H7 (cell line): ENCODE measurements around the gene ADSS1. TPM values are rescaled to one million over a fixed set of nuclear protein-coding genes. Genes with fewer than 3 reads are reported as not detected.

Source experiments
- DNase-seq: peaks from one replicate; pipeline ENCODE4 v3.0.0; 2012
- H3K27me3 ChIP-seq: 2 replicates; pipeline ENCODE4 v1.6.0; 2011; ENCODE audit warnings: mild to moderate bottlenecking, low read length; ENCODE audit not compliant: control insufficient read depth, insufficient read depth
- H3K36me3 ChIP-seq: replicated peaks from 2 replicates; pipeline ENCODE4 v1.5.1; 2011; ENCODE audit warnings: low read length; ENCODE audit not compliant: control insufficient read depth, insufficient read depth
- H3K4me3 ChIP-seq: 2 replicates; pipeline ENCODE4 v1.5.1; 2011; ENCODE audit warnings: low read depth, mild to moderate bottlenecking, control low read depth, low read length, moderate library complexity; ENCODE audit not compliant: insufficient read depth
- total RNA-seq: library from RNA; depleted of rRNA; stranded (reverse); fragments of >200 nt; shearing (Covaris generic); gene quantifications from 2 replicates; pipeline ENCODE4 v1.2.3, GENCODE V29; 2014

ADSS1 gene
- total RNA-seq, 1 experiment from 2014 or later = 10.3 TPM

DNA sequence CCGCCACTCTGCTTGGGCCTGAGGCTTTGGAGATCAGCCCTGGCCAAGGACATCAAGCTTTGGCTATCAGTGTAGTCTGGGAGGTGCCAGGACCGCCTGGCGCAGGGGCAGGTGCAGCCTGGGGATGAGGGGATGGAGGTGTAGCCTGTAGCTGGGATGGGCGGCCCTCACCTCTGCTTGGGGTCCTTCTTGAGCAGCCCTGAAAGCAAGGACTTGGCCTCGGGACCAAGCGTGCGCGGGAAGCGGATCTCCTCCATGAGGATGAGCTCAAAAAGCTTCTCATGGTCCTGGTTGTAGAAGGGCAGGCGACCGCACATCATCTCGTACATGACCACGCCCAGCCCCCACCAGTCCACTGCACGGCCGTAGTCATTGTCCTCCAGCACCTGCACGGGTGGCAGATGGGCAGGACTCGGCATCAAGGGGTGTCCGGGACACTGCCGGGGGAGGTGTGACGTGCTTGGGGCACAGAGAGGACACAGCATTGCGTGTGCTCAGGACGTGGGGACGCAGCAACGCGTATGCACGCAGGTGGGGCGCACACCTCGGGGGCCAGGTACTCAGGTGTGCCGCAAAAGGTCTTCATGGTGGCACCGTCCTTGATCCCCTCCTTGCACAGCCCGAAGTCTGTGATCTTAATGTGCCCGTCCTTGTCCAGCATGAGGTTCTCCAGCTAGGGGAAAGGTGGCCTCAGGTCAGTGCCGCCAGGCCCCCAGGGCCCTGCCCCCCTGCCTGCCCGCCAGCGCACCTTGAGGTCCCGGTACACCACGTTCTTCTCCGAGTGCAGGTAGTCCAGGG, 48.9 kb downstream of the ADSS1 start:
- DNase-seq = no peak
- peaks cover 16% of the 10 kb centered on the region for H3K36me3 ChIP-seq
- no peak overlapping the region for H3K4me3 ChIP-seq
- no peaks in the 10 kb centered on the region for H3K27me3 ChIP-seq

DNA sequence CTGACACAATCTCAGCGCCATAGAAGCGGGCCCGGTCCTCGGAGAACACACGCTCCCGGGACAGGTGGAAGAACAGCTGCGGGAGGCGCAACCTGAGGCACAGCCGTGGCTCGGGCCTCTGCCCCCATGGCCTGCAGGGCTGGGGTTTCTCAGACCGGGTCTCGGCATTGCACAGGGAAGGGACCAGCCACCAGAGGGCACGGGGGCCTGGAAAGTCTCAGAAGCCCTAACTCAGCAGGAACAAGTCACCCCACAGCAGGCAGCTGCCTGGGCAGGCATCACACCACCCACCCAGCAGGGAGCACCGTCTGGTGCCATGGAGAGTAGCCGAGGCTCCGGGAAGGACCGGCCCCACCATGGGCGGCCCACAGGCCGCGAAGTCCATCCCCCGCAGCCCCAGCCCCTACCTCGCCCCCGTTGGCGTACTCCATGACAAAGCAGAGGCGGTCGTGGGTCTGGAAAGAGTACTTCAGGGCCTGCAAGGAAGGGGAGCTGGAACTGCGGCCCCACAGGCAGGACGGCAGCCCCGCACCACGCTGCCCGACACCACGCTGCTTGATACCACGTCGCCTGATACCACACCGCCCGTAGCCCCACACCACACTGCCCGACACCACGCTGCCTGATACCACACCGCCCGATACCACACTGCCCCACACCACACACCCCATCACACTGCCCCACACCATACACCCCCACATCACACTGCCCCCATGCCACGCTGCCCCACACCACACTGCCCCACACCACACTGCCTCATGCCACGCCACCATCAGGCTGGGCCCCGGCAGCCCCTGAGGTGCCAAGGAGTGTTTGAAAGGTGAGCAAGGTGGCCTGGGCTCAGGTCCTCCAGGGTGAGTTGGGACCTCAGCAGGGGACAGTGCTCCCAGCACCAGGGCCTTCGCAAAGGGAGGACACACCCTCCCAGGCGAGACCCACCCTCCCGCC, 49.8 kb downstream of the ADSS1 start:
- Histone ChIP-seq H3K4me3 (no peak overlapping the region), H3K27me3 (no peaks in the 10 kb centered on the region), H3K36me3 (peaks cover 16% of the 10 kb centered on the region)
- peak; percentile 77 for DNase-seq

DNA sequence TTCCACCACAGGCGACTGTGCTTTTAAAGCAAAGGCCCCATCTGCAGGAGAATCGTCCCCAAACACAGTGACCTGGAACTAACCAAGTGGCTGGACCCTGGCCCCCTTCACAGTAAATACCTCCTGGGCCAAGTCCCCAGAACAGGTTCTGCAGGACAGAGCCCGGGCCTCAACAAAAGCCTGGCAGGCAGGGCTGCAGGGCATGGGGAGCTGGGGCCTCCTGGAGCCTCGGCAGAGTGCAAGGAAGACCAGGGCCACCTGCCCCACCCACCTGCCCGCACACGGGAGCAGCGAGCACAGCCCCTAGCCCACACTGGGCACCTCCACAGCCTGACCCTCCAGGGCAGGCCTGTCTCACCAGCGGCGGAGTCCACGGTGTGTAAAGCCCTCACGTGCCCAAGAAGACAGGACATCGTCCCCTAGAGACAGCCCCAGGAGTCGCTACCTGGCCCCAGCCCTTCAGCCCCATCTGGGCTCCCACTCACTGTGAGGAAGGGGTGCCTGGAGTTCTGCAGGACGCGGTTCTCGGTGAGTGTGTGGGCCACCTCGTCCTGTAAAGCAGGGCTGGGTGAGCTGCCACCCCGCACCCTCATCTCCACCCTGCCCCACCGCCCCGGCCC, 50.5 kb downstream of the ADSS1 start:
- H3K27me3 ChIP-seq = no peaks in the 10 kb centered on the region
- DNase-seq = no peak
- no peak overlapping the region for H3K4me3 ChIP-seq
- H3K36me3 ChIP-seq = peaks cover 16% of the 10 kb centered on the region

DNA sequence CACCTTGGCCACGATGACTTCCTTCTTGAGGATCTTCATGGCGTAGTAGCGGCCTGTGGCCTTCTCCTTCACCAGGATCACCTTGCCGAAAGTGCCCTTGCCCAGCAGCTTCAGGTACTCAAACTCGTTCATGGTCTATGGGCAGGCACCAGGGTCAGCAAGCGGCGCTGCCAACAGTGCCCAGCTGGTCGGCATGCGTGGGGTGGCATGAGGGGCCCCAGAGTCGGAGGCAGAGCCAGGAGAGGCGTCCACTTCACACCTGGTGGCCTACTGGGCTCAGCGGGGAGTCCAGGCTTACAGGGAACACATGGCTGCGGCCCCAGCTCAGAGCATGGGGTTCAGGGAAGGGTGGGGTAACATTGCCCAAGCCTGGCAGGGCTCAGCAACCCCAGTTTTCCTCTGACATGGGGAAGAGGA, 51.1 kb downstream of the ADSS1 start:
- peaks cover 16% of the 10 kb centered on the region for H3K36me3 ChIP-seq

DNA sequence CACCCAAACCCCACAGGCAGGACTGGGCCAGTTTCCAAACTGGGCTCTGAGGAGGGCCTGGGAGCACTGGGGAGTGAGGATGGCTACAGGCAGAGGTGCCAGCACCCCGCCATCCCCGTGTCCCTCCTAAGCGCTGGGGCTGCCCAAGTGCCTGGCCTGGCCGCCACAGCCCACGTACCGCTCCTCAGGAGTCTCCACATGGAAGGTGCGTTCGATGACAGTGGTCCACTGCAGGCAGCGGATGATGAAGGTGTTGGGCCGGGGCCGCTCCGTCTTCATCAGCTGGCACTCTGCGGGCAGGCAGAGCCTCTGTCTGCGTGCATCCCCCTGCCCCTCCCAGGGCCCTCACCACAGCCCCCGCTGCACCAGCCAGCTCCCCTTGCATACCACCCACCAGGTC, 52.5 kb downstream of the ADSS1 start:
- Histone ChIP-seq H3K27me3 (no peaks in the 10 kb centered on the region), H3K4me3 (no peak overlapping the region), H3K36me3 (peaks cover 13% of the 10 kb centered on the region)
- no peak for DNase-seq

More for the DNA sequence above, 51.1 kb downstream of the ADSS1 start:
- Histone ChIP-seq H3K27me3 (no peaks in the 10 kb centered on the region), H3K4me3 (no peak overlapping the region)
- DNase-seq = no peak

DNA sequence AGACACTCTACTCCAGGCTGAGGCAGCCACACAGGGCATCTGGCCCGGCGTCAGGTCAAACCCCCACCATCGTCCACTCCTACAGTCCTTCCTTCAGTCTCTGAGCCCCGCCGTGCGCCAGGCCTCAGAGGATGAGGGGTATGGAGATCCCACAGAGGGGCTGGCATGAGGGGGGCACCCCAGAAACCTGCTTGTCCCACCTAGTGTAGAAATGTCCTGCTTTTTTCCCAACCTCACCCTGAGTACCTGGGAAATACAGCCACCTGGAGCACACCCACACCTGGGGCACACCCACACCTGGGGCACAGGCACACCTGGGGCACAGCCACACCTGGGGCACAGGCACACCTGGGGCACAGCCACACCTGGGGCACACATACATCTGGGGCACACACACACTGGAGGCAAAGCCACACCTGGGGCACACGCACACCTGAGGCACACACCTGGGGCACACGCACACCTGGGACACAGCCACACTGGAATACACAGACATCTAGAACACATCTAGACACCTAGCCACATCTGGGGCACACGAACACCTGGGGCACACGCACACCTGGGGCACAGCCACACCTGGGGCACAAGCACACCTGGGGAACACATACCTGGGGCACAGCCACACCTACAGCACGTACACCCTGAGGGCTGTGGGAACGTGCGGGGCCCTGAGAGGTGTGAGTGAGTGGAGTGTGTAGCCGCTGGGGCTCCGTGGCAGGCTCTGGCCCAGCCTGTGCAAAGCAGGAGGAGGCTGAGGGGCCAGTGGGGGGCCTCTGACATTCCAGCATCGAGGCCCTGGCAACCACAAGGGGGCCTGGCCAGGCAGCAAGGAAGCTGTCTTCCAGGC, 53.2 kb downstream of the ADSS1 start:
- peaks cover 6% of the 10 kb centered on the region for H3K36me3 ChIP-seq
- H3K4me3 ChIP-seq = no peak overlapping the region
- peak; percentile 87 for DNase-seq
- H3K27me3 ChIP-seq = no peaks in the 10 kb centered on the region

DNA sequence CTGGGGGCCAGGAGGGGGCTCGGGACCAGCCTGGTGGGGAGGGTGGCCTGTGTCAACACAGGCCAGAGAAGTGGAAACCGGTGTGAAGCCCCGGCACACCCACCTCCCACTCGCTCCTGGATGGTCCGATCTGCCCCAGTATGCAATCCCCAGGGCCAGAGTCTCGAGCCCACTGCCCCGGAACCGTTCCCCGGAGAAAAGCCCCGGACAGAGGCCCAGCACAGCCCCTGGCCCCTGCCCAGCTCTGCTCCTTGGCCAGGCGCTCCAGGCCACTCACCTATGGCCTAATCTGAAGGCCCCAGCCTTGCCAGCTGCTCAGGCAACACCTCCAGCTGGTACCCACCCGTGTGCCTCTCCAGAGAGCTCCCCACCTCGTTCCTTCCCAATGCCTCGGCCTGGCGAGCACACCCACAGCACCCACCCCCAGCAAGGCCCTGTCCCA, 53.8 kb downstream of the ADSS1 start:
- H3K4me3 ChIP-seq = no peak overlapping the region
- DNase-seq = no peak

DNA sequence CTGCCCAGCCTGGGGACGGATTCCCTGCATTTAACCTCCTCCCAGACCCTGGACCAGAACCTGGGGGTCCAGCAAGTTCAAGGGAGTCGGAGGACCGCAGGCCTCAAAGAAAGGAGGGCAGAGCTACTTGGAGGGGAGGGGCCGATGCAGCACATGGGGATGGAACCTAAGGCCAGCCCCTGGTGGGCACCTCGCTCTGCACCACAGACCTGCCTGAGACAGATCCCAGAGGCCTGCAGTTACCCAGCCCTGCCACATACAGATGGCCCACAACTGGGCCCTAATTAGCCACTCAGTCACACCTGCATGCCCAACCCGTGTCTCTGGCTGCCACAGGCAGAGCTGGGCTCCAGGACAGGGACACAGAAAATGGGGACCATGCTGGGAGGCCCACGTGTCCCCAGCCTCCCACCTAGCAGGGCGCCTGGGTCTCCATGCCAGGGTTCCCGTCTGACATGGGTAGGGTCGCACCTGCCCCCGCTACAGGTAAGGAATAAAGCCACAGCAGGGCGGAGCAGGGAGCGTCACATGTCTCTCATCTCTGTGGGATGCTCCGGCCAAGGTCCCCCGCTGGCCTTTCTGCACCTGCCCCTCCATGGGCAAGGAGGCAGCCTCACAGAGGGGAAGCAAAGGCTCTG, 54.8 kb downstream of the ADSS1 start:
- Histone ChIP-seq H3K36me3 (no peaks in the 10 kb centered on the region; the same call in none of the 2 replicates), H3K27me3 (no peaks in the 10 kb centered on the region), H3K4me3 (no peak overlapping the region)
- DNase-seq = peak; percentile 79

More for the DNA sequence above, 53.8 kb downstream of the ADSS1 start:
- no peaks in the 10 kb centered on the region for H3K27me3 ChIP-seq
- H3K36me3 ChIP-seq = peaks cover 2% of the 10 kb centered on the region

DNA sequence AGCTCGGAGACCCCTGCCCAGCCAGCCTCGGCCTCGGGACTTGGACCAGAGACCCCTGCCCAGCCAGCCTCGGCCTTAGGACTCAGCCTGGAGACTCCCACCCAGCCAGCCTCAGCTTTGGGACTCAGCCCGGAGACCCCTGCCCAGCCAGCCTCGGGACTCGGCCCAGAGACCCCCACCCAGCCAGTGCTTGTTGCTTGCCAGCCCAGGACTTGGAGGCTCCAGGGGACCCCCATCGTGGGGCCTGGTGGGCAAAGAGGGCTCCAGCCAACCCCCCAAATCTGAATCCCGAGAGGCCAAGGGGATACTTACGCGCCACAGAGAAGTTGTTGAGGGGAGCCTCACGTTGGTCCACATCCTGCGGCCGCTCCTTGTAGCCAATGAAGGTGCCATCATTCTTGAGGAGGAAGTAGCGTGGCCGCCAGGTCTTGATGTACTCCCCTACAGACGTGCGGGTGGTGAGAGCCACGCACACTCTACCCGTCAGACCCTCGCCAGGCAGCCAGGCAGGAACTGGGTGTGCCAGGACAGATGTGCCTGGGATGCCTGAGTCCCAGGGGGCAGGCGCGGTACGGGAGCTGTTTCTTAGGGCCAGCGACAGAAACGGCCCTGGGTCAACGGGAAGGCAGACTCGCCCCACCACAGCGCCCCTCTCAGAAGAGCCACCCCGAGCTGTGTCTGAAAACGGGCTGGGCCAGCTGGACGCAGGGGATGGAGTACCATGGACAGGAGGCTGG, 55.9 kb downstream of the ADSS1 start:
- no peak for DNase-seq
- Histone ChIP-seq H3K36me3 (no peaks in the 10 kb centered on the region; the same call in none of the 2 replicates), H3K27me3 (no peaks in the 10 kb centered on the region), H3K4me3 (no peak overlapping the region)

DNA sequence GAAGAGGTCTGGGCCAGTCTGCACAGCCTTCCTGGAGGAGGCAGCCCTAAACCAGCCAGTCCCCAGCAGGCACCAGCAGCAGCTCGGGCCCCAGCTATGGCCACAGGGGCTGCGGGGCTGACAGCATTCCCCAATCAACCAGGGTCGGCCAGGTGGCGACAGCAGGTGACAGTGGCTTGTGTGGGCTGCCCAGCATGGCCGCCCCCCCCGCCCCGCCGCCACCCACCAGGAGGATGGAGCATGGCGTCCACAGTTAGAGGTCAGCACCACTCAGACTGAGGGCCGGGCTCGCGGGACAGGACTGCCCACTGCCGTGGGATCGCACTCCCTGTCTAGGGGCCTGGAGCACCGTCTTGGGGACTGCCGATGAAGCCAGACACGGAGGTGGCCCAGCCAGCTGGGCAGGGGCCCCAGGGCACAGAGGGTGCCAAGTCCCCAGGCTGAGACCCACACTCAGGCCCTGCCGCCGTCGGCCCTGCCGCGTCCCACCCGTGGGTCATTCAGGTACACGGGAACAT, 56.5 kb downstream of the ADSS1 start:
- no peak overlapping the region for H3K4me3 ChIP-seq
- no peak for DNase-seq

DNA sequence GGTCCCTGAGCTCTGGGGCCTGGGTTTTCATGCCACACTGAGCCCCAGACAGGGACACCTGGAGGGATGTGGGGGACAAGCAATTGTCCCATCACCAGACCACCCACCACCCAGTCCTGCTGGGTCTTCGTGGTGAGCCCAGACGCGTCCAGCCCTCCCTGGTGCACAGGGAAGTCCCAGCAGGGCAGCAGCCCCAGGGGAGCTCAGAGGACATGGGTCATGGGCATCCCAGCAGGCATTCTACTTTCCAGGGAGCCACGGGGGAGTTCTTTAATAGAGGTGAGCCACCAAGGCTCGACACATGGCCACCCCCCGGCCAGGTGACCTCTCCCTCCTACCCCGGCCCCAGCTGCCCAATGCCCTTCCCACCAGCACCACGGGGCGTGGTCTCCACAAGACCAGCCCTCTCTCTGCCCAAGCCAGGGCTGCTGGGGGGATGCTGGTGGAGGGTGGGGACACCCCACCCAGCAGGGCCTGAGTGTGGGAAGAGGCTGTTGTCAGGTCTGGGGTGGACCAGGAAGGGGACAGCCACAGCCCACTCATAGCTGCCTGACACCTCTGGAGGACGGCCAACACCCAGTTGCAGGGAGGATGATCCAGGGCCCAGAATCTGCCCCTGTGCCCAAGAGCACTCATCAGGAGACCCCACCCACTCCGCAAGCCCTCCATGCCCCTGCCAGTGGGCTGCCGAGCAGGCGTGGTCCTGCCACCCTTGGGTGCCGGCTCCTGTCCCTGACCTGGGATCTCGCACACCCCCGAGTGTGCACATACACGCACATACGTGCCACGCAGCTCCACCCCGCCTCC, 57.4 kb downstream of the ADSS1 start:
- no peaks in the 10 kb centered on the region for H3K36me3 ChIP-seq
- H3K27me3 ChIP-seq = no peaks in the 10 kb centered on the region
- no peak for DNase-seq
- H3K4me3 ChIP-seq = no peak overlapping the region

More for the DNA sequence above, 56.5 kb downstream of the ADSS1 start:
- Histone ChIP-seq H3K36me3 (no peaks in the 10 kb centered on the region; the same call in 1 of the 2 replicates), H3K27me3 (no peaks in the 10 kb centered on the region)
